HepG2 (cell line): ENCODE data around the gene SETD1B. TPM values are rescaled to one million over a fixed set of nuclear protein-coding genes. Genes with fewer than 3 reads are reported as not detected.

Source experiments
- ARID2 ChIP-seq: sonication (generic); formaldehyde crosslinking; IDR thresholded peaks from 2 replicates; pipeline ENCODE4 v1.8.1; 2022; ENCODE audit warnings: mild to moderate bottlenecking, missing genetic modification reagents, borderline replicate concordance
- CEBPG ChIP-seq: IDR thresholded peaks from 2 replicates; pipeline ENCODE4 v1.6.1; 2016
- E2F1 ChIP-seq: sonication (generic); formaldehyde crosslinking; IDR thresholded peaks from 2 replicates; pipeline ENCODE4 v1.5.0; 2020; ENCODE audit warnings: missing genetic modification reagents
- E2F2 ChIP-seq: sonication (generic); formaldehyde crosslinking; IDR thresholded peaks from 2 replicates; pipeline ENCODE4 v1.4.0; 2020; ENCODE audit warnings: missing genetic modification reagents, borderline replicate concordance
- EZH2 ChIP-seq: conservative IDR thresholded peaks from 2 replicates; pipeline ENCODE4 v1.6.1; 2012; ENCODE audit warnings: mild to moderate bottlenecking, low read depth, low read length, moderate library complexity
- FOSL2 ChIP-seq: sonication (generic); formaldehyde crosslinking; IDR thresholded peaks from 2 replicates; pipeline ENCODE4 v1.4.0; 2020; ENCODE audit warnings: missing genetic modification reagents
- FOXO1 ChIP-seq: sonication (generic); formaldehyde crosslinking; IDR thresholded peaks from 2 replicates; pipeline ENCODE4 v1.4.0; 2020; ENCODE audit warnings: missing genetic modification reagents
- GATAD2A ChIP-seq: IDR thresholded peaks from 2 replicates; pipeline ENCODE4 v1.6.1; 2016
- HDAC6 ChIP-seq: fragments of 200-600 bp; sonication (generic); IDR thresholded peaks from 2 replicates; pipeline ENCODE4 v1.7.0; 2017; ENCODE audit warnings: mild to moderate bottlenecking, antibody characterized with exemption, low read length, low read depth
- IRF2 ChIP-seq: IDR thresholded peaks from 2 replicates; pipeline ENCODE4 v1.6.1; 2018; ENCODE audit warnings: missing genetic modification reagents, missing compliant biosample characterization
- KLF12 ChIP-seq: sonication (generic); formaldehyde crosslinking; IDR thresholded peaks from 2 replicates; pipeline ENCODE4 v1.4.0; 2020; ENCODE audit warnings: missing genetic modification reagents, borderline replicate concordance
- LCORL ChIP-seq, 2 experiments: fragments of 450-650 bp in 1 of 2; sonication (generic) in 1 of 2; formaldehyde crosslinking in 1 of 2; IDR thresholded peaks; 2 replicates each; pipeline versions ENCODE4 v1.5.0 to v1.6.1; 2017 to 2020; ENCODE audit warnings: antibody characterized with exemption in 1 of 2, missing genetic modification reagents in 1 of 2
- MATR3 ChIP-seq: sonication (generic); formaldehyde crosslinking; IDR thresholded peaks from 2 replicates; pipeline ENCODE4 v1.4.0; 2020; ENCODE audit warnings: missing genetic modification reagents
- POLR2G ChIP-seq: fragments of 200-400 bp; formaldehyde crosslinking; IDR thresholded peaks from 2 replicates; pipeline ENCODE4 v1.6.1; 2018; ENCODE audit warnings: mild to moderate bottlenecking, low read depth, low read length, moderate library complexity
- RAD21 ChIP-seq: fragments of 450-650 bp; formaldehyde crosslinking; IDR thresholded peaks from 2 replicates; pipeline ENCODE4 v1.5.0; 2020; ENCODE audit warnings: mild to moderate bottlenecking
- TGIF2 ChIP-seq: IDR thresholded peaks from 2 replicates; pipeline ENCODE4 v1.6.1; 2016; ENCODE audit warnings: control low read depth, missing compliant biosample characterization
- TP53 ChIP-seq: sonication (generic); formaldehyde crosslinking; conservative IDR thresholded peaks from 2 replicates; pipeline ENCODE4 v1.4.0; 2020; ENCODE audit warnings: missing genetic modification reagents
- XRCC5 ChIP-seq: fragments of 200-400 bp; formaldehyde crosslinking; optimal IDR thresholded peaks from 2 replicates; pipeline ENCODE3; 2017; ENCODE audit warnings: mild to moderate bottlenecking, low read length
- ZNF18 ChIP-seq: sonication (generic); formaldehyde crosslinking; IDR thresholded peaks from 2 replicates; pipeline ENCODE4 v1.8.0; 2022; ENCODE audit warnings: mild to moderate bottlenecking, missing genetic modification reagents; ENCODE audit not compliant: insufficient replicate concordance
- ZNF441 ChIP-seq: sonication (generic); formaldehyde crosslinking; IDR thresholded peaks from 2 replicates; pipeline ENCODE4 v1.7.0; 2021; ENCODE audit warnings: missing genetic modification reagents, borderline replicate concordance
- ZNF598 ChIP-seq: sonication (generic); formaldehyde crosslinking; IDR thresholded peaks from 2 replicates; pipeline ENCODE4 v1.5.1; 2020; ENCODE audit warnings: mild to moderate bottlenecking, missing genetic modification reagents, borderline replicate concordance
- ZNF878 ChIP-seq: sonication (generic); formaldehyde crosslinking; IDR thresholded peaks from 2 replicates; pipeline ENCODE4 v1.8.1; 2023; ENCODE audit warnings: mild to moderate bottlenecking, missing genetic modification reagents, moderate library complexity
- ZNF883 ChIP-seq: sonication (generic); formaldehyde crosslinking; IDR thresholded peaks from 2 replicates; pipeline ENCODE4 v1.5.1; 2020; ENCODE audit warnings: mild to moderate bottlenecking, missing genetic modification reagents; ENCODE audit errors: not compliant biosample characterization
- ZSCAN25 ChIP-seq: sonication (generic); formaldehyde crosslinking; IDR thresholded peaks from 2 replicates; pipeline ENCODE4 v1.8.0; 2022; ENCODE audit warnings: mild to moderate bottlenecking, missing genetic modification reagents
- ZSCAN30 ChIP-seq: sonication (generic); formaldehyde crosslinking; IDR thresholded peaks from 2 replicates; pipeline ENCODE4 v1.5.0; 2020; ENCODE audit warnings: mild to moderate bottlenecking, missing genetic modification reagents
- polyA plus RNA-seq, 8 experiments: library from polyadenylated mRNA; depleted of rRNA in 3 of 8; stranded (reverse) in 7 of 8; unstranded in 1 of 8; fragments of >200 nt; fragmentation: Illumina TruSeq in 4 of 8; extraction: Trizol in 4 of 8; gene quantifications; 2 replicates each; pipeline versions ENCODE4 v1.2.1 to v1.2.3, GENCODE V29; 2011 to 2016; ENCODE audit warnings: low read depth in 4 of 8, missing spikeins in 1 of 8, mixed read lengths in 1 of 8; ENCODE audit not compliant: insufficient read depth in 1 of 8
- total RNA-seq, 5 experiments: library from RNA; depleted of rRNA; stranded (reverse); fragments of >200 nt; fragmentation: Illumina TruSeq; extraction: Trizol; gene quantifications; 2 replicates each; pipeline ENCODE4 v1.2.3, GENCODE V29; 2016; ENCODE audit warnings: low read depth in 1 of 5
- TF ChIP-seq, protein P1 (sequence below): IDR thresholded peaks from 2 replicates; pipeline ENCODE4 v1.4.0; 2020; ENCODE audit warnings: mild to moderate bottlenecking, missing genetic modification reagents

The SETD1B gene
- total and polyA plus RNA-seq, 2 of the 13 experiments (the other 11 are each of a cell fraction or from before 2014, with no cell fraction given): 1.1 to 1.4 TPM

DNA sequence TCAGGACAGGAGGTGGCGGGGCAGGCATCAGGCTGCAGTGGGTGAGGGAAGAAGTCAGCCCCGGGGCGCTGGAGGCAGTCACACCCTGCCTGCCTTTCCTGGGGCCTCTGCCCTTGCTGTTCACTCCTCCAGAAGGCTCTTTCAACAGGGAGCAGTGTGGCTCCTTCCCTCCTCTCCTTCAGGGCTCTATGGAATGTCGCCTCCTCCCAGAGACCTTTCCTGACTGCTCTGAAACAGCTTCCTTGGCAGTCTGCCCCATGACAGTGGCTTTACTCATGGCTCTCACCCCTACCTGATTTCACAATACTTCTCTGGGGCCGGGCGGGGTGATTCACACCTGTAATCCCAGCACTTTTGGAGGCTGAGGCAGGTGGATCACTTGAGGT lies 17.4 kb upstream of the SETD1B start (continued):
- peak; percentile 79 for TF ChIP-seq ZNF18 (CRISPR knock-in tag)
- TF ChIP-seq ZSCAN30: no peak
- TF ChIP-seq TGIF2: no peak
- peak; percentile 36; the same call in 1 of the 2 replicates for TF ChIP-seq GATAD2A (CRISPR knock-in tag)
- no peak for TF ChIP-seq ARID2 (CRISPR knock-in tag)
- no peak for TF ChIP-seq ZNF441
- 0 out of 2 replicates have a peak, but pooled peaks have one; percentile 38 for TF ChIP-seq KLF12 (CRISPR knock-in tag)
- TF ChIP-seq IRF2 (CRISPR knock-in tag): no peak
- TF ChIP-seq FOXO1 (CRISPR knock-in tag): no peak
- no peak for TF ChIP-seq E2F2 (CRISPR knock-in tag)
- TF ChIP-seq HDAC6: no peak
- peak; percentile 89 for TF ChIP-seq CEBPG (CRISPR knock-in tag)
- TF ChIP-seq RAD21 (CRISPR knock-in tag): no peak
- TF ChIP-seq E2F1: no peak
- no peak for TF ChIP-seq POLR2G
- TF ChIP-seq TP53: no peak
- no peak for TF ChIP-seq MATR3 (CRISPR knock-in tag)
- TF ChIP-seq ZNF883: no peak
- no peak for TF ChIP-seq EZH2
- TF ChIP-seq FOSL2 (CRISPR knock-in tag): peak; percentile 87
- TF ChIP-seq, protein P1, sequence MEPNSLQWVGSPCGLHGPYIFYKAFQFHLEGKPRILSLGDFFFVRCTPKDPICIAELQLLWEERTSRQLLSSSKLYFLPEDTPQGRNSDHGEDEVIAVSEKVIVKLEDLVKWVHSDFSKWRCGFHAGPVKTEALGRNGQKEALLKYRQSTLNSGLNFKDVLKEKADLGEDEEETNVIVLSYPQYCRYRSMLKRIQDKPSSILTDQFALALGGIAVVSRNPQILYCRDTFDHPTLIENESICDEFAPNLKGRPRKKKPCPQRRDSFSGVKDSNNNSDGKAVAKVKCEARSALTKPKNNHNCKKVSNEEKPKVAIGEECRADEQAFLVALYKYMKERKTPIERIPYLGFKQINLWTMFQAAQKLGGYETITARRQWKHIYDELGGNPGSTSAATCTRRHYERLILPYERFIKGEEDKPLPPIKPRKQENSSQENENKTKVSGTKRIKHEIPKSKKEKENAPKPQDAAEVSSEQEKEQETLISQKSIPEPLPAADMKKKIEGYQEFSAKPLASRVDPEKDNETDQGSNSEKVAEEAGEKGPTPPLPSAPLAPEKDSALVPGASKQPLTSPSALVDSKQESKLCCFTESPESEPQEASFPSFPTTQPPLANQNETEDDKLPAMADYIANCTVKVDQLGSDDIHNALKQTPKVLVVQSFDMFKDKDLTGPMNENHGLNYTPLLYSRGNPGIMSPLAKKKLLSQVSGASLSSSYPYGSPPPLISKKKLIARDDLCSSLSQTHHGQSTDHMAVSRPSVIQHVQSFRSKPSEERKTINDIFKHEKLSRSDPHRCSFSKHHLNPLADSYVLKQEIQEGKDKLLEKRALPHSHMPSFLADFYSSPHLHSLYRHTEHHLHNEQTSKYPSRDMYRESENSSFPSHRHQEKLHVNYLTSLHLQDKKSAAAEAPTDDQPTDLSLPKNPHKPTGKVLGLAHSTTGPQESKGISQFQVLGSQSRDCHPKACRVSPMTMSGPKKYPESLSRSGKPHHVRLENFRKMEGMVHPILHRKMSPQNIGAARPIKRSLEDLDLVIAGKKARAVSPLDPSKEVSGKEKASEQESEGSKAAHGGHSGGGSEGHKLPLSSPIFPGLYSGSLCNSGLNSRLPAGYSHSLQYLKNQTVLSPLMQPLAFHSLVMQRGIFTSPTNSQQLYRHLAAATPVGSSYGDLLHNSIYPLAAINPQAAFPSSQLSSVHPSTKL (CRISPR knock-in tag): 0 out of 2 replicates have a peak, but pooled peaks have one; percentile 25
- TF ChIP-seq ZNF598 (CRISPR knock-in tag): no peak
- no peak for TF ChIP-seq ZNF878
- TF ChIP-seq ZSCAN25 (CRISPR knock-in tag): peak; percentile 97
- TF ChIP-seq XRCC5: peak; percentile 6
- no peak for TF ChIP-seq LCORL (IDR thresholded peaks at IDR 0.05)
- peak; percentile 49; the same call in 1 of the 2 replicates for TF ChIP-seq LCORL (CRISPR knock-in tag; IDR thresholded peaks at IDR 0.05)
